ENCODE data around the gene GPR137.

The GPR137 gene

DNA sequence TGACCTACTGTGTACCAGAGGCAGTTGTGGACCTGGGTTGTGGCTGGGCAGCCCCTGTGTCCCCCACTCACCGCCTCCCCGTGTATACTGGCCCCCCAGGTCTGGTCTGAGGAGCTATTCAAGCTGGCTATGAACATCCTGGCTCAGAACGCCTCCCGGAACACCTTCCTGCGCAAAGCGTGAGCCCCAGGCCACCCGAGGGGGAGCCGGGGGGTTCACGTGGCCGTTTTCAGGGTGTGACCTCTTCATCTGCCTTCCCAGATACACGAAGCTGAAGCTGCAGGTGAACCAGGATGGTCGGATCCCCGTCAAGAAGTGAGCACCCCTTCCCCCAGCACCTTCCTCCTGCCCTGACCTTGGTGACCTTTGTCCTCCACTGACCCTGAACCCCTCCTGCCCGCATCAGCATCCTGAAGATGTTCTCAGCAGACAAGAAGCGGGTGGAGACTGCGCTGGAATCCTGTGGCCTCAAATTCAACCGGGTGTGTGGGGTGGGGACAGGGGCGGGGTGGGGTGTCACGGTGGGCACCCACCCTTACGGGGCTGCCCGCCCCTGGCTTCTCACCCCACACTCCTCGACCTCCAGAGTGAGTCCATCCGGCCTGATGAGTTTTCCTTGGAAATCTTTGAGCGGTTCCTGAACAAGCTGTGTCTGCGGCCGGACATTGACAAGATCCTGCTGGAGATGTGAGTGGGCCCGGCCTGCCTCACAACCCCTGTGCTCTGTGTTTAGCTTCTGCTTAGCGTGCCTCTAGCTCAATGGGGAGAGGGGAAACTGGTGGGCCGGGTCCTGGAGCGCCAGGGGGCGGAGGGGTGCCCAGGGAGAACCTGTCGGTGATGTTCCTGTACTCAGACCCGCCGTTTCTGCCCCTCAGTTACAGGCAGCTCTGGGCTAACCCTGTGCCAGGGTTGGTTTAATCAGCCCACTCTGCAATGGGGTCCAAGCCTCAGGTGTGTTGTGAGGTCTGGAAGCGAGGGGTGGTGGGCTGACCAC is 30.2 kb upstream of the GPR137 start:
- no peak for DNase-seq (ENCODE audit: extremely low spot score)
- TF ChIP-seq, protein P1, sequence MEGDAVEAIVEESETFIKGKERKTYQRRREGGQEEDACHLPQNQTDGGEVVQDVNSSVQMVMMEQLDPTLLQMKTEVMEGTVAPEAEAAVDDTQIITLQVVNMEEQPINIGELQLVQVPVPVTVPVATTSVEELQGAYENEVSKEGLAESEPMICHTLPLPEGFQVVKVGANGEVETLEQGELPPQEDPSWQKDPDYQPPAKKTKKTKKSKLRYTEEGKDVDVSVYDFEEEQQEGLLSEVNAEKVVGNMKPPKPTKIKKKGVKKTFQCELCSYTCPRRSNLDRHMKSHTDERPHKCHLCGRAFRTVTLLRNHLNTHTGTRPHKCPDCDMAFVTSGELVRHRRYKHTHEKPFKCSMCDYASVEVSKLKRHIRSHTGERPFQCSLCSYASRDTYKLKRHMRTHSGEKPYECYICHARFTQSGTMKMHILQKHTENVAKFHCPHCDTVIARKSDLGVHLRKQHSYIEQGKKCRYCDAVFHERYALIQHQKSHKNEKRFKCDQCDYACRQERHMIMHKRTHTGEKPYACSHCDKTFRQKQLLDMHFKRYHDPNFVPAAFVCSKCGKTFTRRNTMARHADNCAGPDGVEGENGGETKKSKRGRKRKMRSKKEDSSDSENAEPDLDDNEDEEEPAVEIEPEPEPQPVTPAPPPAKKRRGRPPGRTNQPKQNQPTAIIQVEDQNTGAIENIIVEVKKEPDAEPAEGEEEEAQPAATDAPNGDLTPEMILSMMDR (IDR thresholded peaks at IDR 0.05; ENCODE audit: control extremely low read depth, extremely low read depth, low read depth, missing control alignments) = no peak
- ChIA-PET CTCF (interaction anchor here (0.7 to 3.2 kb wide), 5 partner anchors 9 to 51 kb away, joined by 3 to 11 read pairs (median 4); partner anchors contain the start of gene ESRRA), POLR2A (interaction anchor here (0.6 kb wide), 1 partner anchor 12 kb away, joined by 5 read pairs; no protein-coding TSS in a partner anchor)

DNA sequence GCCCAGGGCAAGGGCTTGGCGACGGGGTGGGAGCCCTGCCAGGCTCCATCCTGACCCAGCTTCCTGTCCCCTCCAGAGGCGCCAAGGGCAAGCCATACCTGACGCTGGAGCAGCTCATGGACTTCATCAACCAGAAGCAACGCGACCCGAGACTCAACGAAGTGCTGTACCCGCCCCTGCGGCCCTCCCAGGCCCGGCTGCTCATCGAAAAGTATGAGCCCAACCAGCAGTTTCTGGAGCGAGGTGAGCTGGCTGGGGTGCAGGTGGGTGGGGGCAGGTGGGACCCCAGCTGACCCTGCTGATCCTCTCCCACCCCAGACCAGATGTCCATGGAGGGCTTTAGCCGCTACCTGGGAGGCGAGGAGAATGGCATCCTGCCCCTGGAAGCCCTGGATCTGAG is 29.3 kb upstream of the GPR137 start:
- no peak for DNase-seq (ENCODE audit: extremely low spot score)
- POLR2A ChIA-PET = interaction anchor here (0.6 kb wide), 1 partner anchor 11 kb away, joined by 5 read pairs; no protein-coding TSS in a partner anchor
- TF ChIP-seq, protein P1 (IDR thresholded peaks at IDR 0.05; ENCODE audit: control extremely low read depth, extremely low read depth, low read depth, missing control alignments) = no peak
- CTCF ChIA-PET = interaction anchor here (3.2 kb wide), 1 partner anchor 45 kb away, joined by 11 read pairs; no protein-coding TSS in a partner anchor

DNA sequence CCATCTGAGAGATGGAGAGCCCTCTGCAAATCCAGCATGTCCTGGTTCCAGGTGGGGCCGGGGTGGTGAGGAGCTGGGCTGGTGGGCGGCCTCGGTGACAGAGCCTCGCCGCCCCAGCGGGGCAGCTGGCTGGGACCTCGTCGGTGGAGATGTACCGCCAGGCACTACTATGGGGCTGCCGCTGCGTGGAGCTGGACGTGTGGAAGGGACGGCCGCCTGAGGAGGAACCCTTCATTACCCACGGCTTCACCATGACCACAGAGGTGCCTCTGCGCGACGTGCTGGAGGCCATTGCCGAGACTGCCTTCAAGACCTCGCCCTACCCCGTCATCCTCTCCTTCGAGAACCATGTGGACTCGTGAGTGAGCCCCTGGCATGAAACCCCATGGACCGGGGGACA is 27.3 kb upstream of the GPR137 start:
- CTCF ChIA-PET = interaction anchor here (0.9 to 14.6 kb wide), 4 partner anchors 8 to 52 kb away, joined by 3 to 134 read pairs (median 8); partner anchors contain the start of genes FERMT3 and PLCB3
- TF ChIP-seq, protein P1 (IDR thresholded peaks at IDR 0.05; ENCODE audit: control extremely low read depth, extremely low read depth, low read depth, missing control alignments) = no peak
- POLR2A ChIA-PET = no interaction called here

DNA sequence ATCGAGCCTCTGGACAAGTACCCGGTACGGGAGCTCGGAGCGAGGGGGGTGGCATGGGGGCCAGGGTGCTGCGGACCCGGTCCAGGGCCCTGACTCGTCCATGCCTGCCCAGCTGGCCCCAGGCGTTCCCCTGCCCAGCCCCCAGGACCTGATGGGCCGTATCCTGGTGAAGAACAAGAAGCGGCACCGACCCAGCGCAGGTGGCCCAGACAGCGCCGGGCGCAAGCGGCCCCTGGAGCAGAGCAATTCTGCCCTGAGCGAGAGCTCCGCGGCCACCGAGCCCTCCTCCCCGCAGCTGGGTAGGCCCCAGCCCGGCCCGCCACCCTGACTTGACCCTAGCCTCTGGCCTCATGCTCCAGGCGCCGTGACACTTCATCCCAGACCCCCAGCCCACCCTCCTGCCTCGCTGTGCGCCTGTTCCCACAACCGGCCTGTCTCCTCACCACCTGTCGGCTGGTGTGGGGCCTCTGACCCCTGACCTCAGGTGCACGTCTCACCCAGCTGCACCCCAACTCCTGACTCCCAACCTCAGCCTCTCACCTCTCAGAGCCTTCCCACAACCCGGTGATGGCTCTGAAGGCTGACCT is 26.6 kb upstream of the GPR137 start:
- CTCF ChIA-PET = interaction anchor here (0.9 to 14.6 kb wide), 4 partner anchors 8 to 53 kb away, joined by 3 to 134 read pairs (median 8); partner anchors contain the start of genes FERMT3 and PLCB3
- POLR2A ChIA-PET = interaction anchor here (0.5 kb wide), 1 partner anchor 10 kb away, joined by 4 read pairs; no protein-coding TSS in a partner anchor
- no peak for DNase-seq (ENCODE audit: extremely low spot score)
- TF ChIP-seq, protein P1 (IDR thresholded peaks at IDR 0.05; ENCODE audit: control extremely low read depth, extremely low read depth, low read depth, missing control alignments) = no peak

More for the DNA sequence above, 27.3 kb upstream of the GPR137 start:
- DNase-seq (ENCODE audit: extremely low spot score) = no peak

DNA sequence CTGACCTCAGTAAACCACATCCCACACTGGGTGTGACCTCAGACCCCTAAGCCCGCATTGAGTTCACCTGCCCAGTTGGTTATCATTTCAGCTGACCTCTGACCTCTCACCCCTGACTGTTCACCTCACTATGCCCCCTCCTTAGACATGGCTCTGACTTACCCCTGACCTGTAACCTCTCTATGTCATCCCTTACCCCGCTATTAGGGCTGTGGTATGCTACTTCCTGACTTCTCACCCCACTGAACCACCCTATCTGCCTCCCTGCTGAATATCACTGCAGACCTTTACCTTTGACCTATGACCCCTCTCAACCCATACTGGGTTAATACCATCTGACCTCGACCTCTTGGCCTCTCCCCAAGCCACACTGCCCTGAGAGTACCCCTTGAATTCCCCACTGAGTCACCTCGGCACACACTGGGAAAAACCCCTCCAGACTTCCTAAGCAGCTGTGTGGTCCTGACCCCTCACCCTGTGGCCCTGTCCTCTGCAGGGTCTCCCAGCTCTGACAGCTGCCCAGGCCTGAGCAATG is 26.0 kb upstream of the GPR137 start:
- DNase-seq (ENCODE audit: extremely low spot score) = peak; percentile 48
- POLR2A ChIA-PET = interaction anchor here (0.5 kb wide), 1 partner anchor 9 kb away, joined by 4 read pairs; no protein-coding TSS in a partner anchor
- TF ChIP-seq, protein P1 (IDR thresholded peaks at IDR 0.05; ENCODE audit: control extremely low read depth, extremely low read depth, low read depth, missing control alignments) = no peak
- CTCF ChIA-PET = interaction anchor here (0.9 to 14.6 kb wide), 3 partner anchors 9 to 45 kb away, joined by 3 to 134 read pairs (median 9); partner anchors contain the start of gene PLCB3
